ENCODE data around the gene SGF29.
A peak's percentile ranks its signal among the peaks of the same experiment; 100 is the strongest.
"Not testable (repeated sequence)": the region's sequence is repeated elsewhere in the genome, so short reads cannot be mapped to it uniquely, and the experiment has no call there.

Gene SGF29

GRCh38 chr16:28615486-28616223 lies 61.9 kb downstream of the SGF29 start:
- DNase-seq: not testable (repeated sequence)

GRCh38 chr16:28616224-28616577 lies 62.5 kb downstream of the SGF29 start:
- not testable (repeated sequence) for DNase-seq

GRCh38 chr16:28616636-28617035 lies 62.9 kb downstream of the SGF29 start:
- no peak for DNase-seq

- no peak for DNase-seq
Measured at GRCh38 chr16:28617874-28618273, 64.2 kb downstream of the SGF29 start.

- not testable (repeated sequence) for DNase-seq
Measured at GRCh38 chr16:28620316-28620715, 66.6 kb downstream of the SGF29 start.

- no peak for DNase-seq
Measured at GRCh38 chr16:28621481-28622155, 67.9 kb downstream of the SGF29 start.

- DNase-seq: not testable (repeated sequence)
Measured at GRCh38 chr16:28622532-28623171, 68.9 kb downstream of the SGF29 start.

- DNase-seq: peak; percentile 75
Measured at GRCh38 chr16:28623172-28623711, 69.5 kb downstream of the SGF29 start.

GRCh38 chr16:28630905-28631304 lies 77.2 kb downstream of the SGF29 start:
- DNase-seq: not testable (repeated sequence)

GRCh38 chr16:28636093-28636823 lies 82.5 kb downstream of the SGF29 start:
- DNase-seq: not testable (repeated sequence)

GRCh38 chr16:28637765-28638164 lies 84.0 kb downstream of the SGF29 start, which contains the start of gene NPIPB8:
Gene NPIPB8, plus strand, starts transcription at chr16:28638065. Its CDS starts 296 bp downstream, at chr16:28638361.
- not testable (repeated sequence) for DNase-seq

GRCh38 chr16:28638359-28638758 lies 84.6 kb downstream of the SGF29 start:
- DNase-seq: not testable (repeated sequence)

GRCh38 chr16:28639959-28640358 lies 86.2 kb downstream of the SGF29 start:
- DNase-seq: not testable (repeated sequence)
